Lung (tissue), 12 donors: Measurements from ENCODE around the gene PPIP5K2. TPM values are rescaled to one million over a fixed set of nuclear protein-coding genes. Genes with fewer than 3 reads are reported as not detected.

ENCODE experiments used
- ATAC-seq: fragments of 200-7000 bp; cut with Tn5 transposase; one replicate; pipeline ENCODE4 v1.9.1; 2020; ENCODE audit warnings: moderate number of reproducible peaks; ENCODE audit not compliant: insufficient read depth, low FRiP score
- DNase-seq, 3 donors: peaks; one replicate each; pipeline ENCODE4 v3.0.0-alpha.2; 2013 to 2017
- H3K27ac ChIP-seq, 2 donors: one replicate each; pipeline ENCODE4 v1.5.1; 2013; ENCODE audit warnings: mild to moderate bottlenecking in 2 of 2, moderate library complexity in 2 of 2, control low read depth in 1 of 2, inconsistent platforms in 1 of 2, low read depth in 1 of 2, low read length in 1 of 2
- H3K27me3 ChIP-seq, 3 donors: one replicate each; pipeline ENCODE4 v1.5.1; 2013; ENCODE audit warnings: low read length in 2 of 3; ENCODE audit not compliant: control insufficient read depth in 3 of 3, insufficient read depth in 3 of 3
- H3K36me3 ChIP-seq, 4 donors: one replicate each; pipeline ENCODE4 v1.5.1; 2013; ENCODE audit warnings: low read length in 4 of 4, mild to moderate bottlenecking in 1 of 4, moderate library complexity in 1 of 4; ENCODE audit not compliant: control insufficient read depth in 4 of 4, insufficient read depth in 4 of 4
- H3K4me1 ChIP-seq, 5 donors: one replicate each; pipeline ENCODE4 v1.5.1; 2013; ENCODE audit warnings: low read length in 5 of 5, mild to moderate bottlenecking in 2 of 5, moderate library complexity in 1 of 5; ENCODE audit not compliant: control insufficient read depth in 5 of 5, insufficient read depth in 5 of 5
- H3K4me3 ChIP-seq: one replicate; pipeline ENCODE4 v1.5.1; 2013; ENCODE audit warnings: mild to moderate bottlenecking, control low read depth, moderate library complexity
- H3K9ac ChIP-seq, 2 donors: one replicate each; pipeline ENCODE4 v1.5.1; 2013; ENCODE audit warnings: low read length in 2 of 2, control low read depth in 1 of 2; ENCODE audit not compliant: insufficient read depth in 1 of 2
- H3K9me3 ChIP-seq, 4 donors: one replicate each; pipeline ENCODE4 v1.5.1; 2013; ENCODE audit warnings: low read length in 3 of 4, mild to moderate bottlenecking in 1 of 4, moderate library complexity in 1 of 4; ENCODE audit not compliant: control insufficient read depth in 4 of 4, insufficient read depth in 3 of 4
- CTCF ChIP-seq: IDR thresholded peaks from 2 replicates; pipeline ENCODE4 v1.5.1; 2012; ENCODE audit warnings: mild to moderate bottlenecking; ENCODE audit errors: control extremely low read depth, extremely low read depth
- WGBS, 2 donors: extraction: QIAGEN DNeasy Blood & Tissue Kit; methylation state at CpG; one replicate each; pipeline ENCODE4 v1.1.7; 2013; 5-methylcytosine and 5-hydroxymethylcytosine counted together
- polyA plus RNA-seq, 2 donors: library from polyadenylated mRNA; stranded (reverse); fragments of 200-250 nt; gene quantifications; one replicate each; pipeline ENCODE4 v1.2.1, GENCODE V29; 2013
- total RNA-seq, 2 donors: library from RNA; depleted of rRNA in 1 of 2; stranded (reverse); fragments of >200 nt in 1 of 2; gene quantifications; one replicate each; pipeline ENCODE4 v1.2.1, GENCODE V29; 2014 to 2021
- donor health status: control.
- donor health status: control.
- donor health status: Bipolar disorder and iron deficiency.
- donor health status: healthy.
- donor health status: DM: yes; HTN: yes; CAD: no.

Gene PPIP5K2
- total and polyA plus RNA-seq, 4 donors, result 15.4 to 109 (median 33.5) TPM

- TF ChIP-seq CTCF, result no peak
- WGBS, 2 donors, result 92 to 93% methylated on average over 28 of the region's 28 CpGs
- H3K36me3 ChIP-seq, result no peaks in the 10 kb centered on the region
- H3K4me3 ChIP-seq, result no peak overlapping the region
- H3K27ac ChIP-seq, result no peak overlapping the region
- no peaks in the 10 kb centered on the region for H3K9me3 ChIP-seq
- H3K27me3 ChIP-seq, result no peaks in the 10 kb centered on the region
- ATAC-seq (no peak), DNase-seq (no peak)
- H3K4me1 ChIP-seq, result no peaks in the 10 kb centered on the region
- H3K9ac ChIP-seq, result no peak overlapping the region
These were observed 103.2 kb downstream of the PPIP5K2 start for GRCh38 chr5:103223031-103223955.

DNA sequence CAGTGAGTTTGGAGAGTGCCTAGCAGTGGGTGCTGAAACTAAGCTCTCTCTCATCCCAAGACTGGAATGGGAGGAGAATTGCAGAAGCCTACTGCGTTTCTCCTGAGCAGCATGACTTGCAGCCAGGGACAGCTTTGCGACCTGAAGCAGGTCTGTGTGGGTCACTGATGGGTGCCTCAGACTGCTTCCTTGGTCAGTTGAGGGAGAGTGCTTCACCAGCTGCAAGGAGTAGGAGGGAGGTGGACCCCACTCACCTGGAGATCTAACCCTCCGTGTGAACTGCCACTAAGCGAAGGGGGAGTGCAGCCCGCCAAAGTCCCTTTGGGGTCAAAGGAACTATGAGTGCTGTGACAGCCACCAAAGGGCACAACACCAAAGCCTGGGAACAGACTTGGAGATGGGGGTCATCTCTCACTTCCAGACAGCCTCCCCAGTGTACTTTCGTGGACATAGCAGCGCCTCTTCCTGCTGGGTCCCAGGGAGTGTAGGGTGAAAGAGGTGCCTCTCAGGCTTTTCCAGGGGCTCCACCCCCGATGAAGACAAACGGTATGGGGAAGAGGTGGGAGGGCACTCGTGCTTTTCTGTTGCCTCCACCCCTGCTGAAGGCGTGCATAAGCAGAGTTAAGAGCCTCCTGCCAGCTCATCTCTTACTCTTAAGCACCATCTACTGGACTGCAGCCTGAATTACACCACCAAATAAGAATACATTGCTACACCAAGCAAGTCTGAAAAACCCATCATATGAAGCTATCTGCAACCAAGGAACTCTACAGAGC, 104.2 kb downstream of the PPIP5K2 start:
- H3K9ac ChIP-seq, result no peak overlapping the region
- H3K4me1 ChIP-seq, result no peaks in the 10 kb centered on the region
- no peaks in the 10 kb centered on the region for H3K9me3 ChIP-seq
- 51 to 55% methylated on average over 11 of the region's 11 CpGs for WGBS, 2 donors
- DNase-seq (peak; percentile 27 to 74 (median 53)), ATAC-seq (peak; percentile 82)
- H3K27ac ChIP-seq, result no peak overlapping the region
- no peaks in the 10 kb centered on the region for H3K36me3 ChIP-seq
- TF ChIP-seq CTCF, result peak; percentile 57
- no peak overlapping the region for H3K4me3 ChIP-seq
- H3K27me3 ChIP-seq, result no peaks in the 10 kb centered on the region

DNA sequence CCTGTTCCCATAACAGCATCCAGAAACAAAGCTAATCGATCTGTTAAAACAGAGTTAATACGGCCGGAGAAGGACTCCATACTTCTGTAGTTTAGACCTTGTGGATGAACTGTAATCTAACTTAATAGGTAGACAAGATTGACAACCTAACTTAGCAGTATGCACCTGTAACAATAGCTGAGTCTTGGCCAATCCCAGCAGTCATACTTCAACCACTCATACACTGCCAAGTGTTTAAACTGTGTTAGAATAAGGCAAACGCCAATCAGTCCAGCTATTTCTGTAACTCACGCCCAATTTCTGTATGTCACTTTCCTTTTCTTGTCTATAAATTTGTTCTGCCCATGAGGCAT, 104.8 kb downstream of the PPIP5K2 start:
- no peaks in the 10 kb centered on the region for H3K36me3 ChIP-seq
- H3K9ac ChIP-seq, result no peak overlapping the region
- no peak for TF ChIP-seq CTCF
- 78 to 82% methylated on average over 5 of the region's 5 CpGs for WGBS, 2 donors
- no peak for DNase-seq
- no peak overlapping the region for H3K4me3 ChIP-seq
- no peaks in the 10 kb centered on the region for H3K9me3 ChIP-seq
- no peak overlapping the region for H3K27ac ChIP-seq
- no peaks in the 10 kb centered on the region for H3K4me1 ChIP-seq
- H3K27me3 ChIP-seq, result no peaks in the 10 kb centered on the region
- no peak for ATAC-seq
